ENCODE data around the gene UGT8.

Gene UGT8

DNA sequence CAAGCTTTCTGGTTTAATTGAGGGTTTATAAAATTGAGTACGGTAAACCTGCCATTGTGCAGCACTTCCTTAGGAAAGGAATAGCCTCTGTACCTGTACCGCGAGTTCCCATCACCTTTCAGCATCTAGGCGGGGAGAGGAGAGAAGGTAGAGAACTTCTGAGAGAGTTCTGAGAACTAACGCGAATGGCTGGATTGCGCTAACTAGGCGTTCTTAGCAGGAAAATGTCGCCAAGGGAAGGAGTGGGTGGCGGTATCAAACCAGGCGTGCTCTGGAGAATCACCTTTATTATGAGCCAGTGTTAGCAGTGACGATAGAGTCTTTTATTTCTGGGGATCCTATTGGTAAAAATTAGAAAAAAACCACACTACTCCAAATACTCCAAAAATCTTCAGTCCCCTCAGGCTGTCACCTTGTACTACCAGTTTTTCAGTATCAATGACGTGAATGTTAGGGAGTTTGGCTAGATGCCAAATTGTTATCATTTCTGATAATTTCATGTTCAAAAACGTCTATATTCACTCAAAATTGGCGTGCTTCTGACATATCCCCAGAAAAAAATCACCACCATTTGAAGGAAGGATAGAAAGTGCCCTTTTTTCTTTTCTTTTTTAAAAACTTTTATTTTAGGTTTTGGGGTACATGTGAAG is 1.4 kb downstream of the UGT8 start:
- ATAC-seq = no peak
- TF ChIP-seq CREB5 (CRISPR knock-in tag; IDR thresholded peaks at IDR 0.05; ENCODE audit: low read depth) (no peak), ZFP3 (CRISPR knock-in tag; IDR thresholded peaks at IDR 0.05) (no peak), ZC3H10 (CRISPR knock-in tag; IDR thresholded peaks at IDR 0.05) (no peak), ISL1 (CRISPR knock-in tag; IDR thresholded peaks at IDR 0.05) (no peak), SNAI2 (CRISPR knock-in tag; IDR thresholded peaks at IDR 0.05) (no peak), TCF4 (CRISPR knock-in tag; IDR thresholded peaks at IDR 0.05; ENCODE audit: borderline replicate concordance) (no peak), GLIS3 (CRISPR knock-in tag; IDR thresholded peaks at IDR 0.05) (no peak), ZNF565 (CRISPR knock-in tag; conservative IDR thresholded peaks at IDR 0.05; ENCODE audit: low read depth) (no peak), ZNF8 (CRISPR knock-in tag; IDR thresholded peaks at IDR 0.05) (no peak), PATZ1 (CRISPR knock-in tag; IDR thresholded peaks at IDR 0.05; ENCODE audit: borderline replicate concordance) (no peak), OSR1 (CRISPR knock-in tag; IDR thresholded peaks at IDR 0.05) (no peak), ZFP30 (CRISPR knock-in tag; IDR thresholded peaks at IDR 0.05) (no peak), BACH2 (CRISPR knock-in tag; IDR thresholded peaks at IDR 0.05; ENCODE audit: borderline replicate concordance) (no peak), POU6F1 (CRISPR knock-in tag; IDR thresholded peaks at IDR 0.05; ENCODE audit: borderline replicate concordance, low read depth) (no peak), CSDC2 (CRISPR knock-in tag; IDR thresholded peaks at IDR 0.05) (no peak), RARB (CRISPR knock-in tag; IDR thresholded peaks at IDR 0.05) (no peak), ARNTL (CRISPR knock-in tag; IDR thresholded peaks at IDR 0.05; ENCODE audit: borderline replicate concordance, low read depth) (no peak), PPARA (CRISPR knock-in tag; IDR thresholded peaks at IDR 0.05; ENCODE audit: borderline replicate concordance) (no peak)
- TF ChIP-seq, protein P1, sequence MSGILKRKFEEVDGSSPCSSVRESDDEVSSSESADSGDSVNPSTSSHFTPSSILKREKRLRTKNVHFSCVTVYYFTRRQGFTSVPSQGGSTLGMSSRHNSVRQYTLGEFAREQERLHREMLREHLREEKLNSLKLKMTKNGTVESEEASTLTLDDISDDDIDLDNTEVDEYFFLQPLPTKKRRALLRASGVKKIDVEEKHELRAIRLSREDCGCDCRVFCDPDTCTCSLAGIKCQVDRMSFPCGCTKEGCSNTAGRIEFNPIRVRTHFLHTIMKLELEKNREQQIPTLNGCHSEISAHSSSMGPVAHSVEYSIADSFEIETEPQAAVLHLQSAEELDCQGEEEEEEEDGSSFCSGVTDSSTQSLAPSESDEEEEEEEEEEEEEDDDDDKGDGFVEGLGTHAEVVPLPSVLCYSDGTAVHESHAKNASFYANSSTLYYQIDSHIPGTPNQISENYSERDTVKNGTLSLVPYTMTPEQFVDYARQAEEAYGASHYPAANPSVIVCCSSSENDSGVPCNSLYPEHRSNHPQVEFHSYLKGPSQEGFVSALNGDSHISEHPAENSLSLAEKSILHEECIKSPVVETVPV (CRISPR knock-in tag; IDR thresholded peaks at IDR 0.05) = no peak
- TF ChIP-seq, protein P2, sequence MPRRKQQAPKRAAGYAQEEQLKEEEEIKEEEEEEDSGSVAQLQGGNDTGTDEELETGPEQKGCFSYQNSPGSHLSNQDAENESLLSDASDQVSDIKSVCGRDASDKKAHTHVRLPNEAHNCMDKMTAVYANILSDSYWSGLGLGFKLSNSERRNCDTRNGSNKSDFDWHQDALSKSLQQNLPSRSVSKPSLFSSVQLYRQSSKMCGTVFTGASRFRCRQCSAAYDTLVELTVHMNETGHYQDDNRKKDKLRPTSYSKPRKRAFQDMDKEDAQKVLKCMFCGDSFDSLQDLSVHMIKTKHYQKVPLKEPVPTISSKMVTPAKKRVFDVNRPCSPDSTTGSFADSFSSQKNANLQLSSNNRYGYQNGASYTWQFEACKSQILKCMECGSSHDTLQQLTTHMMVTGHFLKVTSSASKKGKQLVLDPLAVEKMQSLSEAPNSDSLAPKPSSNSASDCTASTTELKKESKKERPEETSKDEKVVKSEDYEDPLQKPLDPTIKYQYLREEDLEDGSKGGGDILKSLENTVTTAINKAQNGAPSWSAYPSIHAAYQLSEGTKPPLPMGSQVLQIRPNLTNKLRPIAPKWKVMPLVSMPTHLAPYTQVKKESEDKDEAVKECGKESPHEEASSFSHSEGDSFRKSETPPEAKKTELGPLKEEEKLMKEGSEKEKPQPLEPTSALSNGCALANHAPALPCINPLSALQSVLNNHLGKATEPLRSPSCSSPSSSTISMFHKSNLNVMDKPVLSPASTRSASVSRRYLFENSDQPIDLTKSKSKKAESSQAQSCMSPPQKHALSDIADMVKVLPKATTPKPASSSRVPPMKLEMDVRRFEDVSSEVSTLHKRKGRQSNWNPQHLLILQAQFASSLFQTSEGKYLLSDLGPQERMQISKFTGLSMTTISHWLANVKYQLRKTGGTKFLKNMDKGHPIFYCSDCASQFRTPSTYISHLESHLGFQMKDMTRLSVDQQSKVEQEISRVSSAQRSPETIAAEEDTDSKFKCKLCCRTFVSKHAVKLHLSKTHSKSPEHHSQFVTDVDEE (CRISPR knock-in tag; IDR thresholded peaks at IDR 0.05) = no peak

DNA sequence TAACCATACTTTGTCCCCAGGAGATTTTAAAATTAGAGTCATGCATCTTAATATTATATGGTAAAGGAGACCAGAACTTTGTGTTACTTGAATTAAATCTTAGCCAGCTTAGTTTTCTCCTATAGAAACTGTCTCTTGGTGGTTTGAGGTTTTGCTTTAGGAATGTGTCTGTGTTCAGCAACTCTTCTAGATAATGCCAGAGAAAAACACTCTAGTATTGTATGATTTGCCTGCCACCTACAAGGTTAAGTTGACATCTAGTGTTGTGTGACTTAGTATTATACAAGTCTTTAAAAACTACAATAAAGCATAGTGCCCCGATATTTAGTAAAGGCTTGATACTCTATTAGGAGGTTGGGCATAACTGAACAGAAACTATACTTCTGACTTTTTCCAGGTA is 2.1 kb downstream of the UGT8 start:
- ATAC-seq = no peak
- no peak for TF ChIP-seq TCF4 (CRISPR knock-in tag; IDR thresholded peaks at IDR 0.05; ENCODE audit: borderline replicate concordance)
- TF ChIP-seq ZNF565 (CRISPR knock-in tag; conservative IDR thresholded peaks at IDR 0.05; ENCODE audit: low read depth) = no peak
- no peak for TF ChIP-seq ZFP3 (CRISPR knock-in tag; IDR thresholded peaks at IDR 0.05)
- TF ChIP-seq, protein P1 (CRISPR knock-in tag; IDR thresholded peaks at IDR 0.05) = no peak
- TF ChIP-seq GLIS3 (CRISPR knock-in tag; IDR thresholded peaks at IDR 0.05) = no peak
- no peak for TF ChIP-seq ZC3H10 (CRISPR knock-in tag; IDR thresholded peaks at IDR 0.05)
- TF ChIP-seq, protein P2 (CRISPR knock-in tag; IDR thresholded peaks at IDR 0.05) = no peak
- TF ChIP-seq ESRRG (CRISPR knock-in tag; IDR thresholded peaks at IDR 0.05) = no peak
- no peak for TF ChIP-seq BACH2 (CRISPR knock-in tag; IDR thresholded peaks at IDR 0.05; ENCODE audit: borderline replicate concordance)
- TF ChIP-seq ISL1 (CRISPR knock-in tag; IDR thresholded peaks at IDR 0.05) = no peak
- TF ChIP-seq ZNF70 (CRISPR knock-in tag; IDR thresholded peaks at IDR 0.05) = no peak
- no peak for TF ChIP-seq PPARA (CRISPR knock-in tag; IDR thresholded peaks at IDR 0.05; ENCODE audit: borderline replicate concordance)
- TF ChIP-seq ARNTL (CRISPR knock-in tag; IDR thresholded peaks at IDR 0.05; ENCODE audit: borderline replicate concordance, low read depth) = no peak
- TF ChIP-seq SNAI2 (CRISPR knock-in tag; IDR thresholded peaks at IDR 0.05) = no peak
- TF ChIP-seq CSDC2 (CRISPR knock-in tag; IDR thresholded peaks at IDR 0.05) = no peak
- no peak for TF ChIP-seq PATZ1 (CRISPR knock-in tag; IDR thresholded peaks at IDR 0.05; ENCODE audit: borderline replicate concordance)
- no peak for TF ChIP-seq ZFP30 (CRISPR knock-in tag; IDR thresholded peaks at IDR 0.05)
- no peak for TF ChIP-seq RARB (CRISPR knock-in tag; IDR thresholded peaks at IDR 0.05)

Measured in SK-N-SH treated with all-trans-retinoic acid at 6 μM for 48 hours (cell line).